ENCODE measurements around the gene TRPM4.
"Not testable (repeated sequence)": the region's sequence is repeated elsewhere in the genome, so short reads cannot be mapped to it uniquely, and the experiment has no call there.

GRCh38 chr19:49121841-49122240 is 35.8 kb upstream of the TRPM4 start:
- TF ChIP-seq, protein P1, sequence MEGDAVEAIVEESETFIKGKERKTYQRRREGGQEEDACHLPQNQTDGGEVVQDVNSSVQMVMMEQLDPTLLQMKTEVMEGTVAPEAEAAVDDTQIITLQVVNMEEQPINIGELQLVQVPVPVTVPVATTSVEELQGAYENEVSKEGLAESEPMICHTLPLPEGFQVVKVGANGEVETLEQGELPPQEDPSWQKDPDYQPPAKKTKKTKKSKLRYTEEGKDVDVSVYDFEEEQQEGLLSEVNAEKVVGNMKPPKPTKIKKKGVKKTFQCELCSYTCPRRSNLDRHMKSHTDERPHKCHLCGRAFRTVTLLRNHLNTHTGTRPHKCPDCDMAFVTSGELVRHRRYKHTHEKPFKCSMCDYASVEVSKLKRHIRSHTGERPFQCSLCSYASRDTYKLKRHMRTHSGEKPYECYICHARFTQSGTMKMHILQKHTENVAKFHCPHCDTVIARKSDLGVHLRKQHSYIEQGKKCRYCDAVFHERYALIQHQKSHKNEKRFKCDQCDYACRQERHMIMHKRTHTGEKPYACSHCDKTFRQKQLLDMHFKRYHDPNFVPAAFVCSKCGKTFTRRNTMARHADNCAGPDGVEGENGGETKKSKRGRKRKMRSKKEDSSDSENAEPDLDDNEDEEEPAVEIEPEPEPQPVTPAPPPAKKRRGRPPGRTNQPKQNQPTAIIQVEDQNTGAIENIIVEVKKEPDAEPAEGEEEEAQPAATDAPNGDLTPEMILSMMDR (conservative IDR thresholded peaks at IDR 0.05; ENCODE audit: low read length) = not testable (repeated sequence)
- TF ChIP-seq EZH2phosphoT487 (IDR thresholded peaks at IDR 0.05; ENCODE audit: borderline replicate concordance) = not testable (repeated sequence)

Measured in Loucy (cell line).